ENCODE results near the gene APBA2.

APBA2 gene

GRCh38 chr15:29125382-29126207, 239.8 kb downstream of the APBA2 start:
- Mint-ChIP-seq H3K27ac (no peak overlapping the region), H3K27me3 (peaks cover 1% of the 10 kb centered on the region), H3K4me3 (no peak overlapping the region), H3K9me3 (no peaks in the 10 kb centered on the region), H3K36me3 (no peaks in the 10 kb centered on the region), H3K4me1 (no peaks in the 10 kb centered on the region)

GRCh38 chr15:29126208-29126536, 240.4 kb downstream of the APBA2 start:
- H3K27me3 Mint-ChIP-seq: peaks cover 1% of the 10 kb centered on the region
- no peak overlapping the region for H3K4me3 Mint-ChIP-seq
- no peaks in the 10 kb centered on the region for H3K9me3 Mint-ChIP-seq
- H3K27ac Mint-ChIP-seq: no peak overlapping the region
- H3K36me3 Mint-ChIP-seq: no peaks in the 10 kb centered on the region
- no peaks in the 10 kb centered on the region for H3K4me1 Mint-ChIP-seq

GRCh38 chr15:29126821-29127461, 241.2 kb downstream of the APBA2 start:
- Mint-ChIP-seq H3K36me3 (no peaks in the 10 kb centered on the region), H3K4me1 (no peaks in the 10 kb centered on the region), H3K27me3 (peaks cover 1% of the 10 kb centered on the region), H3K9me3 (no peaks in the 10 kb centered on the region), H3K4me3 (no peak overlapping the region), H3K27ac (no peak overlapping the region)

- Mint-ChIP-seq H3K27me3 (peaks cover 1% of the 10 kb centered on the region), H3K4me3 (no peak overlapping the region), H3K9me3 (no peaks in the 10 kb centered on the region)
Measured at GRCh38 chr15:29127506-29128430, 242.0 kb downstream of the APBA2 start.

GRCh38 chr15:29128671-29129070, 242.9 kb downstream of the APBA2 start:
- Mint-ChIP-seq H3K36me3 (no peaks in the 10 kb centered on the region), H3K4me1 (no peaks in the 10 kb centered on the region), H3K4me3 (no peak overlapping the region), H3K9me3 (no peaks in the 10 kb centered on the region), H3K27ac (no peak overlapping the region), H3K27me3 (peaks cover 1% of the 10 kb centered on the region)

More at GRCh38 chr15:29127506-29128430, 242.0 kb downstream of the APBA2 start:
- Mint-ChIP-seq H3K36me3 (no peaks in the 10 kb centered on the region), H3K27ac (no peak overlapping the region), H3K4me1 (no peaks in the 10 kb centered on the region)

- Mint-ChIP-seq H3K9me3 (no peaks in the 10 kb centered on the region), H3K27ac (no peak overlapping the region), H3K36me3 (no peaks in the 10 kb centered on the region), H3K4me3 (no peak overlapping the region), H3K4me1 (no peaks in the 10 kb centered on the region), H3K27me3 (peaks cover 1% of the 10 kb centered on the region)
Measured at GRCh38 chr15:29129221-29129620, 243.4 kb downstream of the APBA2 start.

- H3K36me3 Mint-ChIP-seq: no peaks in the 10 kb centered on the region
- no peak overlapping the region for H3K4me3 Mint-ChIP-seq
- H3K4me1 Mint-ChIP-seq: no peaks in the 10 kb centered on the region
- no peak overlapping the region for H3K27ac Mint-ChIP-seq
- no peaks in the 10 kb centered on the region for H3K9me3 Mint-ChIP-seq
- peaks cover 1% of the 10 kb centered on the region for H3K27me3 Mint-ChIP-seq
Measured at GRCh38 chr15:29129926-29130325, 244.2 kb downstream of the APBA2 start.

GRCh38 chr15:29130476-29130875, 244.7 kb downstream of the APBA2 start:
- Mint-ChIP-seq H3K4me1 (no peaks in the 10 kb centered on the region), H3K27me3 (peaks cover 1% of the 10 kb centered on the region), H3K9me3 (no peaks in the 10 kb centered on the region), H3K4me3 (no peak overlapping the region), H3K27ac (no peak overlapping the region), H3K36me3 (no peaks in the 10 kb centered on the region)

GRCh38 chr15:29130951-29131839, 245.4 kb downstream of the APBA2 start:
- no peak overlapping the region for H3K27ac Mint-ChIP-seq
- H3K4me3 Mint-ChIP-seq: no peak overlapping the region
- peaks cover 1% of the 10 kb centered on the region for H3K27me3 Mint-ChIP-seq
- no peaks in the 10 kb centered on the region for H3K4me1 Mint-ChIP-seq
- H3K36me3 Mint-ChIP-seq: no peaks in the 10 kb centered on the region
- H3K9me3 Mint-ChIP-seq: no peaks in the 10 kb centered on the region

- Mint-ChIP-seq H3K27me3 (peaks cover 3% of the 10 kb centered on the region), H3K27ac (no peak overlapping the region), H3K9me3 (no peaks in the 10 kb centered on the region), H3K4me1 (no peaks in the 10 kb centered on the region), H3K4me3 (no peak overlapping the region), H3K36me3 (no peaks in the 10 kb centered on the region)
Measured at GRCh38 chr15:29131840-29132420, 246.2 kb downstream of the APBA2 start.

- Mint-ChIP-seq H3K27me3 (peaks cover 3% of the 10 kb centered on the region), H3K4me1 (no peaks in the 10 kb centered on the region), H3K9me3 (no peaks in the 10 kb centered on the region), H3K4me3 (no peak overlapping the region), H3K27ac (peak overlapping the region; percentile 51), H3K36me3 (no peaks in the 10 kb centered on the region)
Measured at GRCh38 chr15:29132735-29133181, 247.0 kb downstream of the APBA2 start.

- H3K4me1 Mint-ChIP-seq: no peaks in the 10 kb centered on the region
- peaks cover 3% of the 10 kb centered on the region for H3K27me3 Mint-ChIP-seq
- no peak overlapping the region for H3K27ac Mint-ChIP-seq
- no peaks in the 10 kb centered on the region for H3K9me3 Mint-ChIP-seq
- H3K4me3 Mint-ChIP-seq: no peak overlapping the region
- no peaks in the 10 kb centered on the region for H3K36me3 Mint-ChIP-seq
Measured at GRCh38 chr15:29133321-29133720, 247.5 kb downstream of the APBA2 start.

- peaks cover 6% of the 10 kb centered on the region for H3K27me3 Mint-ChIP-seq
- H3K36me3 Mint-ChIP-seq: no peaks in the 10 kb centered on the region
- no peaks in the 10 kb centered on the region for H3K4me1 Mint-ChIP-seq
- H3K4me3 Mint-ChIP-seq: no peak overlapping the region
- H3K27ac Mint-ChIP-seq: no peak overlapping the region
- H3K9me3 Mint-ChIP-seq: no peaks in the 10 kb centered on the region
Measured at GRCh38 chr15:29133791-29134190, 248.0 kb downstream of the APBA2 start.

GRCh38 chr15:29134239-29134638, 248.5 kb downstream of the APBA2 start:
- Mint-ChIP-seq H3K27ac (no peak overlapping the region), H3K27me3 (peaks cover 6% of the 10 kb centered on the region)

More at GRCh38 chr15:29134239-29134638, 248.5 kb downstream of the APBA2 start:
- H3K4me1 Mint-ChIP-seq: no peaks in the 10 kb centered on the region
- H3K4me3 Mint-ChIP-seq: no peak overlapping the region
- no peaks in the 10 kb centered on the region for H3K36me3 Mint-ChIP-seq
- no peaks in the 10 kb centered on the region for H3K9me3 Mint-ChIP-seq
